Heart right ventricle (tissue), 16 donors: ENCODE data around the gene NCKAP5. TPM values are rescaled to one million over a fixed set of nuclear protein-coding genes. Genes with fewer than 3 reads are reported as not detected.

Source experiments
- ATAC-seq, 8 donors: fragments of 200-7000 bp; cut with Tn5 transposase; one replicate each; pipeline ENCODE4 v1.9.1; 2020; ENCODE audit warnings: mild to moderate bottlenecking in 8 of 8, moderate library complexity in 8 of 8, moderate number of reproducible peaks in 1 of 8
- DNase-seq, 2 donors: peaks; one replicate each; pipeline ENCODE4 v3.0.0-alpha.2; 2020
- H3K27ac ChIP-seq, 10 donors: fragments of 200-600 bp; sonication (generic) in 2 of 10; one replicate each; pipeline versions ENCODE4 v1.5.0 to v1.8.0; 2020 to 2022; ENCODE audit warnings: mild to moderate bottlenecking in 3 of 10
- H3K27me3 ChIP-seq, 7 donors: fragments of 200-600 bp; one replicate each; pipeline ENCODE4 v1.8.0; 2021 to 2022; ENCODE audit warnings: mild to moderate bottlenecking in 2 of 7
- H3K36me3 ChIP-seq, 9 donors: fragments of 200-600 bp; sonication (generic) in 1 of 9; one replicate each; pipeline versions ENCODE4 v1.5.0 to v1.8.0; 2020 to 2022; ENCODE audit warnings: mild to moderate bottlenecking in 2 of 9
- H3K4me1 ChIP-seq, 9 donors: fragments of 200-600 bp; sonication (generic) in 1 of 9; one replicate each; pipeline versions ENCODE4 v1.5.0 to v1.8.0; 2020 to 2022; ENCODE audit warnings: mild to moderate bottlenecking in 4 of 9
- H3K4me3 ChIP-seq, 10 donors: fragments of 200-600 bp; sonication (generic) in 2 of 10; one replicate each; pipeline versions ENCODE4 v1.5.0 to v1.8.0; 2020 to 2022; ENCODE audit warnings: mild to moderate bottlenecking in 7 of 10, moderate library complexity in 2 of 10
- H3K9me3 ChIP-seq, 11 donors: fragments of 200-600 bp in 10 of 11; sonication (generic) in 2 of 11; one replicate each; pipeline versions ENCODE4 v1.5.0 to v1.8.0; 2013 to 2022; ENCODE audit warnings: mild to moderate bottlenecking in 2 of 11, control low read depth in 1 of 11, moderate library complexity in 1 of 11
- WGBS, 2 donors: extraction: QIAGEN DNeasy Blood & Tissue Kit; methylation state at CpG; one replicate each; pipeline ENCODE4 v1.1.7; 2013; ENCODE audit warnings: inconsistent platforms in 1 of 2; 5-methylcytosine and 5-hydroxymethylcytosine counted together
- intact Hi-C, 10 donors: fragments of 100-400 bp; cut with DNase I; formaldehyde crosslinking; loops; one replicate each; pipeline versions ENCODE4 v1.11.1 to v1.14.2; 2022
- polyA plus RNA-seq, 2 donors: library from polyadenylated mRNA; stranded (reverse); fragments of 200-250 nt; gene quantifications; one replicate each; pipeline ENCODE4 v1.2.3, GENCODE V29; 2013
- total RNA-seq, 10 donors: library from RNA; stranded (reverse); fragmentation: NEBNext Ultra II Directional in 3 of 10; extraction: Animal tissue kit (Norgen Biotek cat#: 25700) in 3 of 10; gene quantifications; one replicate each; pipeline versions ENCODE4 v1.2.1 to v1.2.4, GENCODE V29; 2021 to 2023
- TF ChIP-seq, protein P1 (sequence below), 9 donors: fragments of 200-600 bp; sonication (generic) in 2 of 9; IDR thresholded peaks; one replicate each; pipeline versions ENCODE4 v1.5.0 to v1.8.0; 2021 to 2022; ENCODE audit warnings: antibody characterized with exemption in 9 of 9, mild to moderate bottlenecking in 5 of 9, moderate library complexity in 1 of 9
- donor health status: Arrhythmogenic right ventricular cardiomyopathy.
- donor health status: ischemic (EF 13 %, LVEDD 7.1; RV severe dilation, severe dysfunction).
- donor health status: healthy with polysubstance abuse.
- donor health status: DM: no; HTN: yes; CAD: no.
- donor health status: DM: no; HTN: no; CAD: no.
- donor health status: ischemic (EF 25% LVEDD 6.9; RV normal size, moderate dysfunction).
- donor health status: ischemic (EF 25% LVEDD 5.7; RV mildly dilated, moderate dysfunction).
- donor health status: healthy.
- donor health status: DM: yes; HTN: yes; CAD: no.
- donor health status: Ischemic cardiomyopathy.
- donor health status: ischemic (EF 35%, LVEDD 5.7; RV mildly dilated, moderate dysfunction).
- donor health status: nonischemic (EF 11% LVEDD 7.7; RV severe dilation, severe dysfunction).
- donor health status: DM: yes; HTN: yes; CAD: no.
- donor health status: PGD.
- donor health status: ischemic (EF 29% LVEDD 5.4; RV normal size, mild dysfunction).
- donor health status: nonischemic (EF 23%, LVEDD 6.1; RV moderate dilation, normal function).

NCKAP5 gene
- total and polyA plus RNA-seq, 12 donors: 0.57 to 11.7 (median 6.2) TPM

DNA sequence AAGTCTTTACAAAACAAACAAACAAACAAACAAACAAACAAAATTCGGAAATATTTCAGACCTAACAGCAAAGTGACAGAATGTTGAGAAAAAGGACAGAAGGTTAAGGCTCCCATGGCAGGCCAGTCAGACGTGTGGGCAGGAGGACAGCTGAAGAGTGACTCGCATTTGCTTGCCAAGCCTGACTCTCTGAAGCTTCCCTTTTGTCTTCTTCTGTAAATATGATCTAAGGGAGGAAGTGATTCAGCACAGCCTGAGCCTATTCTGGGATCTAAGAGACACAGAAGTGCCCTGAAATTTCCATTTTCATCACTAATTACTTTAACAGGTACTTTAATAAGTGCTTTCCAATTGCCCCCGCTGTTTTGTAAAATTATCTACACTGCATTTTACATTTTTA is 764.2 kb downstream of the NCKAP5 start:
- DNase-seq: peak in 1 of 2 donors; percentile 23
- WGBS, 2 donors: 28 to 38% methylated on average over 4 of the region's 4 CpGs
- peaks cover 0 to 16% (median 0%) of the 10 kb centered on the region in 11 donors for H3K9me3 ChIP-seq
- H3K4me1 ChIP-seq: peaks cover 0 to 24% (median 10%) of the 10 kb centered on the region in 9 donors
- peak overlapping the region in 3 of 10 donors; percentile 23 to 54 (median 32) for H3K27ac ChIP-seq
- H3K36me3 ChIP-seq: no peaks in the 10 kb centered on the region
- TF ChIP-seq, protein P1, sequence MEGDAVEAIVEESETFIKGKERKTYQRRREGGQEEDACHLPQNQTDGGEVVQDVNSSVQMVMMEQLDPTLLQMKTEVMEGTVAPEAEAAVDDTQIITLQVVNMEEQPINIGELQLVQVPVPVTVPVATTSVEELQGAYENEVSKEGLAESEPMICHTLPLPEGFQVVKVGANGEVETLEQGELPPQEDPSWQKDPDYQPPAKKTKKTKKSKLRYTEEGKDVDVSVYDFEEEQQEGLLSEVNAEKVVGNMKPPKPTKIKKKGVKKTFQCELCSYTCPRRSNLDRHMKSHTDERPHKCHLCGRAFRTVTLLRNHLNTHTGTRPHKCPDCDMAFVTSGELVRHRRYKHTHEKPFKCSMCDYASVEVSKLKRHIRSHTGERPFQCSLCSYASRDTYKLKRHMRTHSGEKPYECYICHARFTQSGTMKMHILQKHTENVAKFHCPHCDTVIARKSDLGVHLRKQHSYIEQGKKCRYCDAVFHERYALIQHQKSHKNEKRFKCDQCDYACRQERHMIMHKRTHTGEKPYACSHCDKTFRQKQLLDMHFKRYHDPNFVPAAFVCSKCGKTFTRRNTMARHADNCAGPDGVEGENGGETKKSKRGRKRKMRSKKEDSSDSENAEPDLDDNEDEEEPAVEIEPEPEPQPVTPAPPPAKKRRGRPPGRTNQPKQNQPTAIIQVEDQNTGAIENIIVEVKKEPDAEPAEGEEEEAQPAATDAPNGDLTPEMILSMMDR (IDR thresholded peaks at IDR 0.05): no peak
- intact Hi-C loops: no loop called here
- no peak overlapping the region for H3K4me3 ChIP-seq
- no peaks in the 10 kb centered on the region for H3K27me3 ChIP-seq
- ATAC-seq: peak in 7 of 8 donors; percentile 42 to 94 (median 70)

DNA sequence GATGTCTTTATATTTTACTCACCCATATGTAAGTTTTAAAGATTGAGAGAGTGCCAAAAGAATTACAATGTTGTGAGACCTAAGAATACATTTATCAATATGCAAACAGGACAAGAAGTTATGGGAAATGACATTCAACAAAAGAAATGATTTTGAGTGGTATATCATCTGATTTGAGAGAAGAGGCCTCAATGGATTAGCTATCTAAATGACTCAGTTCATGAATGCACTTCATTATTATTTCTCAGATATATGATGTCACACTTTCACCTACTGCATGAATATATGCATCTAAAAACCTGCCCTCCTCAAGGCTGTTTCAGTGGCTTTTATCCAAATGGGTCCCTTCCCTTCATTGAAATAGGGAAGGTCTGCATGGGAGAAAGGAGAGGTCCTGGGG is 769.9 kb downstream of the NCKAP5 start:
- H3K9me3 ChIP-seq: no peaks in the 10 kb centered on the region
- no peak for DNase-seq
- peaks cover 0 to 4% (median 0%) of the 10 kb centered on the region in 9 donors for H3K4me1 ChIP-seq
- TF ChIP-seq, protein P1 (IDR thresholded peaks at IDR 0.05): no peak
- no peak for ATAC-seq
- no peak overlapping the region for H3K27ac ChIP-seq
- no peaks in the 10 kb centered on the region for H3K36me3 ChIP-seq
- H3K4me3 ChIP-seq: no peak overlapping the region
- no peaks in the 10 kb centered on the region for H3K27me3 ChIP-seq
- intact Hi-C loops: no loop called here

DNA sequence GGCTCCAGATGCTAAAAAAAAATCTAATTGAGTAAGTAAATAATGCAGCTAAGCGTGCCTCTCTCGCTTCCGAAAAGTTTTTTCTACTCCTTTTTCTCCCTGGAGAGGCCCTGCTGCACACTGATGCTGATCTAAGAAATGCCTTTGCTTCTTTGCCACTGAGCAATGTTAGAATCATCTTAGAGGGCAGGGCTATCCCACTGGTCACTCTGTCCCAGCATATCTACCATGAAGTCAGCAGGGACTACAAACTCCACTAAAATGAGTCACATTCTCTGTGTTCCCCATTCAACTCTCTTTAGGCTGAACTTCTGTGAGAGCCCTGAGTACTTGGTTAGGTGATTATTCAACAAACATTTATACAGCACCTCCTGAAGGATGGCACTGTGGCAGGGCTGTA is 770.7 kb downstream of the NCKAP5 start:
- 79 to 84% methylated on average over 3 of the region's 3 CpGs for WGBS, 2 donors

DNA sequence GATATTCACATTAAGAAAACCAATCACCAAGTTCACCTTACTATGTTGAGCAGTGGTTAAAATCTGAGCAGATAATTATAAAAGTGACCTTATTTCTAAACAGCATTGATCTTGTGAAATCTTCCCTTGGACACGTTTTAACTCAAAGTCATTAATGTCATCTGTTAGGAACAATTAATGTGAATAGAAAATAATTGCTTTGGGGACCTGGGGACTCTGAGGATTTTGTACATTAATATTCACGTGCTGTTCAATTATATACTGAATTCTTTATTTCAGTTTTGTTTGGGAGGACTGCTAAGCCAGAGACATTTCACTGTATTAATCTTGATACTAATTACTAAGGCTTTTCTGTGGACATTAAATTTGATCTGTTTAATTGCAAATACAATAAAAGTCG is 771.2 kb downstream of the NCKAP5 start:
- H3K9me3 ChIP-seq: no peaks in the 10 kb centered on the region
- no peak overlapping the region for H3K4me3 ChIP-seq
- intact Hi-C loops: no loop called here
- H3K4me1 ChIP-seq: no peaks in the 10 kb centered on the region
- TF ChIP-seq, protein P1 (IDR thresholded peaks at IDR 0.05): no peak
- DNase-seq: no peak
- no peaks in the 10 kb centered on the region for H3K27me3 ChIP-seq
- no peaks in the 10 kb centered on the region for H3K36me3 ChIP-seq
- 78% methylated on average over 3 of the region's 3 CpGs for WGBS, 2 donors
- ATAC-seq: no peak
- no peak overlapping the region for H3K27ac ChIP-seq

More for the DNA sequence above, 770.7 kb downstream of the NCKAP5 start:
- intact Hi-C loops: no loop called here
- H3K4me3 ChIP-seq: no peak overlapping the region
- no peaks in the 10 kb centered on the region for H3K9me3 ChIP-seq
- H3K4me1 ChIP-seq: no peaks in the 10 kb centered on the region
- ATAC-seq (no peak), DNase-seq (no peak)
- TF ChIP-seq, protein P1 (IDR thresholded peaks at IDR 0.05): no peak
- H3K36me3 ChIP-seq: no peaks in the 10 kb centered on the region
- H3K27ac ChIP-seq: no peak overlapping the region
- H3K27me3 ChIP-seq: no peaks in the 10 kb centered on the region
